H1 (cell line): ENCODE results near the gene SLAMF1. TPM values are rescaled to one million over a fixed set of nuclear protein-coding genes. Genes with fewer than 3 reads are reported as not detected.

Source experiments
- CBX5 ChIP-seq: fragments of 300-800, 300-1000 bp; sonication (generic); IDR thresholded peaks from 2 replicates; pipeline ENCODE4 v1.7.1; 2016; ENCODE audit warnings: antibody characterized with exemption, low read length, low read depth
- CHD2 ChIP-seq: IDR thresholded peaks from 2 replicates; pipeline ENCODE4 v1.6.1; 2012; ENCODE audit warnings: low read length, improper control_type of control experiment
- CHD7 ChIP-seq: fragments of 300-600 bp; sonication (generic); IDR thresholded peaks from 2 replicates; pipeline ENCODE4 v1.7.1; 2012; ENCODE audit warnings: low read length, moderate library complexity, mild to moderate bottlenecking, inconsistent platforms; ENCODE audit not compliant: insufficient replicate concordance
- JUND ChIP-seq: IDR thresholded peaks from 2 replicates; pipeline ENCODE4 v1.6.1; 2011; ENCODE audit warnings: mild to moderate bottlenecking, improper control_type of control experiment, low read length
- KDM1A ChIP-seq: fragments of 200-600, 300-600 bp; sonication (generic); IDR thresholded peaks from 2 replicates; pipeline ENCODE4 v1.7.1; 2016; ENCODE audit warnings: mild to moderate bottlenecking, low read length, borderline replicate concordance
- POLR2AphosphoS5 ChIP-seq: IDR thresholded peaks from 2 replicates; pipeline ENCODE4 v1.6.1; 2011; ENCODE audit warnings: low read depth, low read length
- RAD21 ChIP-seq, 2 experiments: IDR thresholded peaks in 1 of 2; conservative IDR thresholded peaks in 1 of 2; 2 replicates each; pipeline ENCODE4 v1.6.1; 2011; ENCODE audit warnings: low read depth in 2 of 2, low read length in 2 of 2, improper control_type of control experiment in 1 of 2, inconsistent platforms in 1 of 2, mild to moderate bottlenecking in 1 of 2, moderate library complexity in 1 of 2
- SAP30 ChIP-seq: fragments of 300-600 bp; sonication (generic); IDR thresholded peaks from 2 replicates; pipeline ENCODE4 v1.7.1; 2012; ENCODE audit warnings: low read length, moderate library complexity, mild to moderate bottlenecking, inconsistent platforms; ENCODE audit not compliant: insufficient read depth, insufficient replicate concordance
- SUZ12 ChIP-seq: fragments of 200-600 bp; sonication (generic); IDR thresholded peaks from 2 replicates; pipeline ENCODE4 v1.6.1; 2012; ENCODE audit warnings: mild to moderate bottlenecking, inconsistent platforms, low read length, moderate library complexity, mixed read lengths
- USF2 ChIP-seq: IDR thresholded peaks from 2 replicates; pipeline ENCODE4 v1.6.1; 2011; ENCODE audit warnings: low read length, improper control_type of control experiment
- polyA plus RNA-seq, 7 experiments: library from polyadenylated mRNA; depleted of rRNA in 3 of 7; stranded (reverse) in 5 of 7; unstranded in 2 of 7; fragments of >200 nt in 5 of 7; fragments of 200-250 nt in 2 of 7; gene quantifications; 1 replicate in 5 of 7; 2 replicates in 1 of 7; 4 replicates in 1 of 7; pipeline versions ENCODE4 v1.2.1 to v1.2.3, GENCODE V29; 2011 to 2013; ENCODE audit warnings: missing spikeins in 2 of 7, mixed read lengths in 2 of 7
- total RNA-seq: library from RNA; stranded (reverse); fragmentation: NEBNext Ultra II Directional; extraction: Animal tissue kit (Norgen Biotek cat#: 25700); gene quantifications from 2 replicates; pipeline ENCODE4 v1.2.1, GENCODE V29; 2021

Gene SLAMF1
- total and polyA plus RNA-seq, 2 of the 8 experiments (the other 6 are each of a cell fraction or from before 2014, with no cell fraction given) = not detected

GRCh38 chr1:160624464-160624863, 22.4 kb downstream of the SLAMF1 start (continued):
- TF ChIP-seq CHD7 = no peak
- TF ChIP-seq SUZ12 = no peak
- TF ChIP-seq SAP30 = no peak
- TF ChIP-seq CBX5 = no peak
- TF ChIP-seq POLR2AphosphoS5 = no peak
- no peak for TF ChIP-seq RAD21 (IDR thresholded peaks at IDR 0.05 in 1 of 2, conservative IDR thresholded peaks at IDR 0.05 in 1 of 2; ENCODE audit: low read depth in 2 of 2, low read length in 2 of 2)
- TF ChIP-seq KDM1A = no peak
- TF ChIP-seq USF2 = no peak
- no peak for TF ChIP-seq CHD2
- no peak for TF ChIP-seq JUND
